Fibroblast of lung (primary cell): ENCODE results near the gene FSTL1. TPM values are rescaled to one million over a fixed set of nuclear protein-coding genes. Genes with fewer than 3 reads are reported as not detected.

Source experiments
- DNase-seq, 2 donors: peaks; one replicate each; pipeline versions ENCODE4 v3.0.0 to v3.0.0-alpha.2; 2010; ENCODE audit warnings: low read depth in 2 of 2
- H2AFZ ChIP-seq: 2 replicates; pipeline ENCODE4 v1.5.1; 2012; ENCODE audit warnings: low read length, control low read depth, inconsistent platforms
- H3K27ac ChIP-seq: 2 replicates; pipeline ENCODE4 v1.5.1; 2011; ENCODE audit warnings: low read length, control low read depth; ENCODE audit not compliant: insufficient read depth
- H3K27me3 ChIP-seq: 2 replicates; pipeline ENCODE4 v1.5.1; 2011; ENCODE audit warnings: mild to moderate bottlenecking, low read length; ENCODE audit not compliant: control insufficient read depth, insufficient read depth
- H3K36me3 ChIP-seq: 2 replicates; pipeline ENCODE4 v1.5.1; 2011; ENCODE audit warnings: low read length; ENCODE audit not compliant: control insufficient read depth, insufficient read depth
- H3K4me1 ChIP-seq: 2 replicates; pipeline ENCODE4 v1.5.1; 2011; ENCODE audit warnings: low read length; ENCODE audit not compliant: control insufficient read depth, insufficient read depth; ENCODE audit errors: extremely low read depth
- H3K4me2 ChIP-seq: 2 replicates; pipeline ENCODE4 v1.5.1; 2011; ENCODE audit warnings: low read length, control low read depth; ENCODE audit not compliant: insufficient read depth; ENCODE audit errors: extremely low read depth
- H3K4me3 ChIP-seq, 4 experiments: fragments of 200-600 bp in 1 of 4; sonication (generic) in 1 of 4; replicated peaks in 1 of 4; 2 replicates each; pipeline ENCODE4 v1.5.1; 2011 to 2016; ENCODE audit warnings: low read length in 4 of 4, low read depth in 3 of 4, mild to moderate bottlenecking in 3 of 4, control low read depth in 2 of 4, inconsistent platforms in 1 of 4, mixed read lengths in 1 of 4; ENCODE audit not compliant: insufficient read depth in 1 of 4; ENCODE audit errors: control extremely low read depth in 1 of 4
- H3K79me2 ChIP-seq: 2 replicates; pipeline ENCODE4 v1.5.1; 2012; ENCODE audit warnings: mild to moderate bottlenecking, low read length, inconsistent platforms; ENCODE audit not compliant: control insufficient read depth, insufficient read depth
- H3K9ac ChIP-seq: 2 replicates; pipeline ENCODE4 v1.5.1; 2011; ENCODE audit warnings: mild to moderate bottlenecking, low read length, control low read depth; ENCODE audit not compliant: insufficient read depth
- H3K9me3 ChIP-seq: 2 replicates; pipeline ENCODE4 v1.5.1; 2012; ENCODE audit warnings: low read depth, low read length; ENCODE audit not compliant: control insufficient read depth, insufficient read depth
- H4K20me1 ChIP-seq: 2 replicates; pipeline ENCODE4 v1.5.1; 2011; ENCODE audit warnings: low read length; ENCODE audit not compliant: control insufficient read depth, insufficient read depth; ENCODE audit errors: extremely low read depth
- CTCF ChIP-seq, 2 donors: IDR thresholded peaks in 1 of 2; conservative IDR thresholded peaks in 1 of 2; 1 replicate in 1 of 2; 2 replicates in 1 of 2; pipeline ENCODE4 v1.5.1; 2011 to 2012; ENCODE audit warnings: low read length in 2 of 2, control low read depth in 1 of 2, inconsistent platforms in 1 of 2, low read depth in 1 of 2, mild to moderate bottlenecking in 1 of 2
- EZH2 ChIP-seq: IDR thresholded peaks from 2 replicates; pipeline ENCODE4 v1.5.1; 2012; ENCODE audit warnings: low read length, control low read depth, mild to moderate bottlenecking; ENCODE audit errors: missing control alignments
- polyA plus RNA-seq, 2 donors: library from polyadenylated mRNA; depleted of rRNA in 1 of 2; stranded (reverse) in 1 of 2; unstranded in 1 of 2; fragments of >200 nt; gene quantifications; 2 replicates each; pipeline ENCODE4 v1.2.1, GENCODE V29; 2011 to 2012; ENCODE audit warnings: missing spikeins in 1 of 2
- total RNA-seq: library from RNA; depleted of rRNA; stranded (reverse); fragments of >200 nt; gene quantifications from 2 replicates; pipeline ENCODE4 v1.2.1, GENCODE V29; 2014

The FSTL1 gene
- total and polyA plus RNA-seq, 2 donors (not counting 1 experiment from before 2014, with no cell fraction given), result 309 to 1,500 TPM

GRCh38 chr3:120424506-120424905, 26.3 kb downstream of the FSTL1 start:
- peak overlapping the region; percentile 4 for H3K27ac ChIP-seq
- no peak overlapping the region for H3K4me2 ChIP-seq
- H3K4me1 ChIP-seq, result peaks cover 43% of the 10 kb centered on the region
- H2AFZ ChIP-seq, result no peak overlapping the region
- H3K36me3 ChIP-seq, result peaks cover 4% of the 10 kb centered on the region
- H4K20me1 ChIP-seq, result no peaks in the 10 kb centered on the region
- H3K9ac ChIP-seq, result no peak overlapping the region
- H3K4me3 ChIP-seq, result no peak overlapping the region
- no peak for TF ChIP-seq CTCF (conservative IDR thresholded peaks at IDR 0.05 in 1 of 2, IDR thresholded peaks at IDR 0.05 in 1 of 2; ENCODE audit: low read depth in 1 of 2, low read length in 2 of 2)
- peaks cover 73% of the 10 kb centered on the region for H3K79me2 ChIP-seq
- H3K9me3 ChIP-seq, result no peaks in the 10 kb centered on the region
- no peaks in the 10 kb centered on the region for H3K27me3 ChIP-seq
- DNase-seq, result no peak

DNA sequence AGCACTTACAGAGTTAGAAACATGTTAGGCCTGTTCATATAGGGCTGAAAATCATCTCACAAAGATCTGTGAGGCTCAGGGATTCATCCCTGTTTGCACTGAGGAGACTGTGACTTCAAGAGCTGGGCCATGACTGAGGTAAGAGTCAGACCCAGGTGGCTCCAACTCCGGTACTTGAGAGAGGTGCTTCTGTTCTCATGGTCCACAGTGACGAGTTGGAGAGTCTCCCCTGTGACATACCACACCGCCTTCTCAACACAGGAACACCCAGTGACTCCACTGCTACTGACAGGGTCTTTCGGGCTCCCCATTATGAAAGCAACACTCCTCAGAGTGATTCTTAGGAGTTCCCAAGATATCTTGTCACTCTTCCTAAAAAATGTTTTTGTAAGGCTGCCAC, 27.4 kb downstream of the FSTL1 start:
- Histone ChIP-seq H3K9ac (no peak overlapping the region), H4K20me1 (no peaks in the 10 kb centered on the region), H3K27me3 (no peaks in the 10 kb centered on the region), H3K4me2 (no peak overlapping the region), H3K79me2 (peaks cover 69% of the 10 kb centered on the region), H3K9me3 (no peaks in the 10 kb centered on the region), H3K4me1 (peaks cover 43% of the 10 kb centered on the region), H3K27ac (peak overlapping the region; percentile 2), H2AFZ (no peak overlapping the region), H3K36me3 (peaks cover 4% of the 10 kb centered on the region), H3K4me3 (no peak overlapping the region)
- no peak for TF ChIP-seq CTCF (conservative IDR thresholded peaks at IDR 0.05 in 1 of 2, IDR thresholded peaks at IDR 0.05 in 1 of 2; ENCODE audit: low read depth in 1 of 2, low read length in 2 of 2)
- TF ChIP-seq EZH2, result no peak
- DNase-seq, result no peak

DNA sequence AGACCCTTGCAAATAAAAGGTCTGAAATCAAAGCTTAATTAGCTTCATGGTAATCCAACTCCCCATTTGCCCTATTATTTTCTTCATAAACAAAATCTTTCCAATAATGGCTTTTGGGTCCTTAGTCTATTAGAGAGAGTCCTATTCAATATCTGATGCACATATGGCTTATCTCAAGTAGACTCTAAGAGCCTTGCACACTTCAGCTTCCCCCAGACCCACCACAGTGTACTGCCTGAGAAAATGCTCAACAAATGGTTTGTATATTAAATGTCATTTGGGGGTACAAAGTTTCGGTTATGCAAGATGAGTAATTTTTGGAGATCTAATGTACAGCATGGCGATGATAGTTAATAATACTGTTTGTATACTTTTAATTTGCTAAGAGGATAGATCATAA, 28.9 kb downstream of the FSTL1 start:
- H3K9ac ChIP-seq, result no peak overlapping the region
- H3K9me3 ChIP-seq, result no peaks in the 10 kb centered on the region
- H3K27me3 ChIP-seq, result no peaks in the 10 kb centered on the region
- TF ChIP-seq EZH2 (no peak), CTCF (conservative IDR thresholded peaks at IDR 0.05 in 1 of 2, IDR thresholded peaks at IDR 0.05 in 1 of 2; ENCODE audit: low read depth in 1 of 2, low read length in 2 of 2) (no peak)
- H3K36me3 ChIP-seq, result peaks cover 2% of the 10 kb centered on the region
- no peak overlapping the region for H3K4me3 ChIP-seq
- H3K4me2 ChIP-seq, result no peak overlapping the region
- peaks cover 42% of the 10 kb centered on the region for H3K4me1 ChIP-seq
- H3K79me2 ChIP-seq, result peaks cover 61% of the 10 kb centered on the region
- no peak overlapping the region for H2AFZ ChIP-seq
- no peak overlapping the region for H3K27ac ChIP-seq
- H4K20me1 ChIP-seq, result no peaks in the 10 kb centered on the region
- DNase-seq, result no peak
